ENCODE results near the gene SLC24A4. TPM values are rescaled to one million over a fixed set of nuclear protein-coding genes. Genes with fewer than 3 reads are reported as not detected.

SLC24A4 gene
- total RNA-seq, 1 experiment from 2014 or later, result not detected

DNA sequence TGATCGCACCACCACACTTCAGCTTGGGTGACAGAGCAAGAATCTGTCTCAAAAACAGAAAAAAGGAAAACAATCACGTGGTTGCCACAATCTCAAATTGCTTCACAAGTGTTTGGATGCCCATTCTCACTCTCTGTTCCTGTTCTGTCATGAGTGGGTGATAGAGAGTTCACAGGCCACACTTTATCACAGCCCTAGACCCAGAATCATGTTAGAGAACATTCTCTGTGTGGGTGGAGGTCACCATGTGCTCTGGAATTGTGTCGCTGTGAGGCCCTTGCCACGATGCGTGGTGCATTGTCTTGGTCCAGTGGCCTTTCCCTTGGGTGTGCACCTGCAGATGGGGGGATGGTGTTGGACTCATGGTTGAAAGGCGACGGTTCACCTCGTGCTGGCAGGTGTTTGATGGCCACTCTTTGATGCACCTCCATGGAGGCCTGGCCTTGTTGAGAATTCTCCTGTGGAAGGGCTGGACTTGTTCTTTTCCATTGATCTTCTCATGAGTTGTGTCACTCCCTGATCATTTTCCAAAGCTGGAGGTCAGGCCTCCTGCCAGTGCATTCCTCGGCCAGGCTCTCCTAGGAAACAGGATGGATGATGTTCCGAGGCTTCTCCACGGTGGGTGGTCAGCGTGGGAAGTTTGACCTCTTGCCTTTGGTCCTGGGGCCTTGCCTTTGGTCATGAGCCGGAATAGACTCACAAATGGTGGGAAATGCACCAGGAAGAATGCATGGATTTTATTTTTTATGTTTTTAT, 91.9 kb downstream of the SLC24A4 start:
- DNase-seq (ENCODE audit: low read depth), result no peak
- in situ Hi-C loops (cut with HindIII; ENCODE audit: low pct_unique_long_range_greater_than_20kb, low sequenced_read_pairs), result no loop called here

GRCh38 chr14:92415969-92416368, 93.0 kb downstream of the SLC24A4 start:
- DNase-seq (ENCODE audit: low read depth), result no peak
- in situ Hi-C loops (cut with HindIII; ENCODE audit: low pct_unique_long_range_greater_than_20kb, low sequenced_read_pairs), result no loop called here

DNA sequence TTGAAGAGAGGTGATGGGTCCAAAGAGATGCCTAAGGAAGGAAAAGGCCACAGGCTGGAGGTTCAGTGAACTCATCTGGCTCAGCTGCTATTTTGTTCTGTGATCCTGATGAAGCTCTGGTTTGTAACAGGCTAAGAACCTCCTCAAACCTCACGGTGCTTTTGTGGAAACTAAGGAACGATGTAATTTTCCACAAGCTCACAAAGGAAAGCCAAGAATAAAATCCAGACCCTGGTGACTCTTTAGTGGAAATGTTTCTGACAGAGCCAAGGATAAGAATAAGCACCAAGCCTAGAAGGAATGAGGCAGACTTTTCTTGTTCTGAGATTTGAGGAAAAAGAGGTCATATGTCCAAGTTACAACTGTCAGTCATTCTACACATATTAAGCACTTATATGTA, 93.6 kb downstream of the SLC24A4 start:
- DNase-seq (ENCODE audit: low read depth), result no peak
- in situ Hi-C loops (cut with HindIII; ENCODE audit: low pct_unique_long_range_greater_than_20kb, low sequenced_read_pairs), result no loop called here

DNA sequence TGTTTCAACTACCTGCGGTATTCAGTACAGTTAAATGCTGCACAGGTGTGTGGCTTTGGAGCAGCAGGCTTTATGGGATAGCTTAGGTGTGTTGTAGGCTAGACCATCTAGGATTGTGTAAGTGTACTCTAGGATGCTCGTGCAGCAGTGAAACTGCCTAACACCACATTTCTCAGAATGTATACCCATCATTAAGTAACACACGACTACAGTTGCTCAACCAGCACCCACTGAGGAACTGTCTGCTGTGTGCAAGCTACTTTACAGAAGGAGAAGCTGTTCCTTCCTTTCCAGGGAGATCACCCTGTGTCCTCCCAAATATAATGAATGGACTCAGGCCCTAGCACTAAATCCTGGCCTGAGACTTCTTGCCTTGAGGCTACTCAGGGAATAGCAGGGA, 94.8 kb downstream of the SLC24A4 start:
- DNase-seq (ENCODE audit: low read depth), result no peak
- in situ Hi-C loops (cut with HindIII; ENCODE audit: low pct_unique_long_range_greater_than_20kb, low sequenced_read_pairs), result no loop called here

GRCh38 chr14:92421751-92422150, 98.8 kb downstream of the SLC24A4 start:
- in situ Hi-C loops (cut with HindIII; ENCODE audit: low pct_unique_long_range_greater_than_20kb, low sequenced_read_pairs), result no loop called here
- no peak for DNase-seq (ENCODE audit: low read depth)

DNA sequence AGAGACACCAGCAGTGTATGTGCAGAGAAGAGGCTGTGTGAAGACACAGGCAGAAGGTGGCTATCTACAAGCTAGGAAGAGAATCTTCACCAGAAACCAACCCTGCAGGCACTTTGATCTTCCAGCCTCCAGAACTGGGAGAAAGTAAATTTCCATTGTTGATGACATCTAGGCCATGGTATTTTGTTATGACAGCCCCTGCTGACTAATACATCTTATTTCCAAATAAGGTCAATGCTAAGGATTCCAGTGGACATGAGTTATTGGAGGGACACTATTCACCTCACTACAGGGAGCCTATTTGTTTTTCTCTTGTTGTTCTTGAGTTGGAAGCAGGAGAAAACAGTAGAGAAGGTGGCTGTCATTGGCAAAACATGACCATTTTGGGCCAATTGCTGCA, 102.1 kb downstream of the SLC24A4 start:
- peak; percentile 7 for DNase-seq (ENCODE audit: low read depth)

DNA sequence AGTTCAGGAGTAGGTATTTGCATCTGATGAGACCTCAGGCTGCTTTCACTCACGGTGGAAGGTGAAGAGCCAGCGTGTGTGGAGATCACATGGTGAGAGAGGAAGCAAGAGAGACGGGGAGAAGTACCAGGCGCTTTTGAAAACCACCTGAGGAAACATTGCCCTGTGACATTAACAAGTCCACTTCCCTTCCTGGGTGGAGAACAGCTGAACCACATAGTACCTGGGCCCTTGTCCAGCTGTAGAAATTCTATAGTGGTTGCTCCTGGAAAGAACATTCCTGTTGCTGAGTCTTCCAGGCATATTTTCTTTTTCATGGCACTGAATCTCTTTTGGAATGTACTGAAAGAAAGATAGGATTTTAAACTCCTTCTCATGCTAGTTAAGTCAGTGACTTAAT, 103.3 kb downstream of the SLC24A4 start:
- in situ Hi-C loops (cut with HindIII; ENCODE audit: low pct_unique_long_range_greater_than_20kb, low sequenced_read_pairs), result no loop called here
- no peak for DNase-seq (ENCODE audit: low read depth)

More for the DNA sequence above, 102.1 kb downstream of the SLC24A4 start:
- in situ Hi-C loops (cut with HindIII; ENCODE audit: low pct_unique_long_range_greater_than_20kb, low sequenced_read_pairs), result no loop called here

GRCh38 chr14:92427096-92427495, 104.1 kb downstream of the SLC24A4 start:
- in situ Hi-C loops (cut with HindIII; ENCODE audit: low pct_unique_long_range_greater_than_20kb, low sequenced_read_pairs), result no loop called here
- no peak for DNase-seq (ENCODE audit: low read depth)

- in situ Hi-C loops (cut with HindIII; ENCODE audit: low pct_unique_long_range_greater_than_20kb, low sequenced_read_pairs), result no loop called here
These were observed 107.7 kb downstream of the SLC24A4 start for GRCh38 chr14:92430686-92431085.

DNA sequence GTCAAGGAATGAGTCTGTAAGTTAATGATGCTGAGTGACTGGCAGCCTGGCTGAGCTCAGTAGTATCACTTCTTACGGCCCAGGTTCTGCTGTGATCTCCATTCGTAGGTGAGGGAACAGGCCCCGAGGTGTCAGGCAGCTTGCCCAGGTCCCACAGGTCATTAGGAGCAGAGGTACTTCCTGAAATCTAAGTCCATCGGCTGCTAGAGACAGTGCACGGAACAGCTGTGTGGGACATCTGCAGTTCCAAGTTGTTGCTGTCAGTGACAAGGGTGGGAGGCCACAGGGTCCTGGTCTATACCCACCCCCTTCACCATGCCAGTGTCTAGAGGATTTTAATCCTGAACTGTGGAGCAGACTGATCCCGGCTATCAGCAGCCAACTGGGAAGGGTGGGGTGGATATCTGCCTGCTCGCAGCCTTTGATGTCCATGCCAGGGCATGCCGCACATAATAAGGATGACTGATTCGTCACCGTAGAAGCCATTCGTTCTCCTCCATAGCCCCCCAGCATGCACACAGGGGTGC, 108.3 kb downstream of the SLC24A4 start:
- in situ Hi-C loops (cut with HindIII; ENCODE audit: low pct_unique_long_range_greater_than_20kb, low sequenced_read_pairs), result no loop called here

More at GRCh38 chr14:92430686-92431085, 107.7 kb downstream of the SLC24A4 start:
- no peak for DNase-seq (ENCODE audit: low read depth)

GRCh38 chr14:92433407-92433806, 110.4 kb downstream of the SLC24A4 start:
- no peak for DNase-seq (ENCODE audit: low read depth)
- in situ Hi-C loops (cut with HindIII; ENCODE audit: low pct_unique_long_range_greater_than_20kb, low sequenced_read_pairs), result no loop called here

More for the DNA sequence above, 108.3 kb downstream of the SLC24A4 start:
- no peak for DNase-seq (ENCODE audit: low read depth)

GRCh38 chr14:92435154-92435553, 112.2 kb downstream of the SLC24A4 start:
- in situ Hi-C loops (cut with HindIII; ENCODE audit: low pct_unique_long_range_greater_than_20kb, low sequenced_read_pairs), result no loop called here
- no peak for DNase-seq (ENCODE audit: low read depth)

DNA sequence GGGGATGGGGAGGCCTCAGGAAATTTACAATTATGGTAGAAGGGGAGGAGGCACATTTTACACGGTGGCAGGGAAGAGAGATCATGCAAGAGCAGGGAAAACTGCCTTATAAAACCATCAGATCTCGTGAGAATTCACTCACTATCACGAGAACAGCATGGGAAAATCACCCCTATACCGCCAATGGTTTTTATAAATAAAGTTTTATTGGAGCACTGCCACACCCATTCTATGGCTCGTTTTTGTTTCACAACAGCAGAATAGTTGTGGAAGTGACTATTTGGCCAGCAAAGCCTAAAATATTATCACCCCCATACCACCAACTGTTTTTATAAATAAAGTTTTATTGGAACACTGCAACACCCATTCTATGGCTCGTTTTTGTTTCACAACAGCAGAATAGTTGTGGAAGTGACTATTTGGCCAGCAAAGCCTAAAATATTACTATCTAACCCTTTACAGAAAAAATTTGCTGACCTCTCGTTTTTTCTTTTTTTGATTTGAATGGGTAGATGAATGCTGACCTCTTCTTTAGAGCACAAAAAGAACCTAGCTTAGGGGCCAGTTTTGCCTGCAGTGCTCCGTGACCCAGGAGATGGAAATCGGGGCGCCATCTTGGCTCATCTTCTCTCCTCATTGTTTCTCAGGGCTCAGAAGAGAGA, 113.3 kb downstream of the SLC24A4 start:
- in situ Hi-C loops (cut with HindIII; ENCODE audit: low pct_unique_long_range_greater_than_20kb, low sequenced_read_pairs), result no loop called here
- no peak for DNase-seq (ENCODE audit: low read depth)

DNA sequence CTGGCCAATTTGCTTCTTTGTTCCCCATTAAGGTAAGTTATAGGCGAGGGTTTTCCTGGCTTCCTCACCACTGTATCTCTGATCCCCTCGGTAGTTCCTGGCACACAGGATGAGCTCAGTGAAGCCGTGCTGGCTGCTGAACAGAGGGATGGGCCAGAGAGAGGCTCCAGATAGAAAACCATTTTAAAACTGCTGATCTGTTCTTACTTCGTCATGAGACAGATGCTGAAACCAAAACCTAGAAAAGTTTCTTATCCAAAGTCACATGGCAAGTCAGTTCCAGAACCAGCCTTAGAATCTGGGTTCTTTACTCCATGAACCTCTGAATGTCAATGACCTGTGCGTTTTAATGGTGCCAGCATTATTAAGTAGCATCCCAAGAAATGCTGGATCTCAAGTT, 114.3 kb downstream of the SLC24A4 start:
- in situ Hi-C loops (cut with HindIII; ENCODE audit: low pct_unique_long_range_greater_than_20kb, low sequenced_read_pairs), result no loop called here
- no peak for DNase-seq (ENCODE audit: low read depth)

DNA sequence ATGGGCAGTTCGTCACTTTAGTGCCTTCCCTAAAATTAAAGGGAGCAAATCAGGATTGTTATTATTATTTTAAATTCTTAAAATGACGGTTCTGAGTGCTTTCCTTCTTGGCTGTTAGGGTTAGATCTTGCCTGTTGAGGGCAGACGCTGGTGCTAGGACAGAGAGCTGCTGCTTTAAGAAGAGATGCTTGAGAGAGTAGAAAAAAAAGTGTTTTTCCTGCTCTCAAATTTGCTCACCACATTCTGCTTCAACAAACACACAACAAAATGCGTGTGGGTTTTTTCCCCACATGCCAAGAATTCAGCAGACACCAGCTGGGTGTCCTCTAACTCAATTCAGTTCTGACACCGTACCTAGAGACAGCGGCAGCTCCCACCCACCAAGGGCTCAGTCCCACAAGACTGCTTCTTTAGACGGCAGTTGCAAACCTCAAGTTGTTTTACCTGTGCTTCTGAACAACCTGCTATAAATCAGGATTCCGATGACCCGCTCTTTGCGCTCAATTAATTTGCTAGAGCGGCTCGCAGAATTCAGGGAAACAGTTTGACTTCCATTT, 114.8 kb downstream of the SLC24A4 start:
- in situ Hi-C loops (cut with HindIII; ENCODE audit: low pct_unique_long_range_greater_than_20kb, low sequenced_read_pairs), result no loop called here
- no peak for DNase-seq (ENCODE audit: low read depth)

GRCh38 chr14:92439537-92440344, 116.8 kb downstream of the SLC24A4 start:
- DNase-seq (ENCODE audit: low read depth), result no peak
- in situ Hi-C loops (cut with HindIII; ENCODE audit: low pct_unique_long_range_greater_than_20kb, low sequenced_read_pairs), result no loop called here

DNA sequence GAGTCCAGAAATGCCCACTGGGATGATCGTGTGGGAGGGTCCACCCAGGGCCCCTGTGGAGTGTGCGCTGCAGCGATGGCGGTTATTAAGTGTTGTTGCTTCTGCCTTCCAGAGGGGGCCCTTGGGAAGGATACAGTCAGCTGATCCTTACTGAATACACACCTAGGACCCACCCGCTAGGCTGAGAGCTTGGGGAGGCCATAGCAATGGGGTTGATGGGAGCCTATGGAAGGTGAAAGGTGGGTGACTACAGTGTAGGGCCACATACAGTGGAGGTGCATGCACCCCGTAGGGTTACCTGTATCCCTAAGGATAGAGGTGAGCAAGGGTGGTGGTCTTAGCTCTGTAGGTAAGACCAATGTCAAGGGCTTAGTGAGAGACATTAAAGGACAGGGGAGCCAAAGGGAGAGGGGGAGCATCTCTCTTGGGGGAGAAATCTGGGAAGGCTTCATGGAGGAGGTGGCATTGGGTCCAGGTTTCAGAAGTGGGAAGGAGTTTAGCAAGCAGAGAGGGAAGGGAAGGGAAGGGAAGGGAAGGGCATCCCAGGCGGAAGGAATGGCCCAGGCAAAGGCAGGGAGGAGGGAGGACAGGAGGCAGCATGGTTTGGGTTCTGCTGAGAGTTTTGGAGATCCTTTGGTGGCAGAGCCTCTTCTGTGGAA, 117.5 kb downstream of the SLC24A4 start:
- no peak for DNase-seq (ENCODE audit: low read depth)
- in situ Hi-C loops (cut with HindIII; ENCODE audit: low pct_unique_long_range_greater_than_20kb, low sequenced_read_pairs), result no loop called here

All from Caki2 (cell line).